Keratinocyte (primary cell): ENCODE results near the gene MBD3L1.

ENCODE experiments used
- CTCF ChIP-seq, 3 experiments: IDR thresholded peaks in 1 of 3; conservative IDR thresholded peaks in 1 of 3; optimal IDR thresholded peaks in 1 of 3; 2 replicates in 2 of 3; 3 replicates in 1 of 3; pipeline versions ENCODE3 to v1.5.1; 2011; ENCODE audit warnings: low read length in 3 of 3, mild to moderate bottlenecking in 3 of 3, moderate library complexity in 2 of 3, control low read depth in 1 of 3, inconsistent platforms in 1 of 3; ENCODE audit not compliant: insufficient read depth in 2 of 3; ENCODE audit errors: extremely low read depth in 1 of 3
- EZH2 ChIP-seq: IDR thresholded peaks from one replicate; pipeline ENCODE4 v1.6.1; 2012; ENCODE audit warnings: inconsistent platforms, mild to moderate bottlenecking, low read length, moderate library complexity

- no peak for TF ChIP-seq CTCF (optimal IDR thresholded peaks at IDR 0.05 in 1 of 3, IDR thresholded peaks at IDR 0.05 in 1 of 3, conservative IDR thresholded peaks at IDR 0.05 in 1 of 3; ENCODE audit: extremely low read depth in 1 of 3, insufficient read depth in 2 of 3, low read length in 3 of 3)
- no peak for TF ChIP-seq EZH2
Measured at GRCh38 chr19:8835877-8836276, 3.7 kb downstream of the MBD3L1 start.
